Urinary bladder (tissue), 4 donors: ENCODE results near the gene KDM6A. TPM values are rescaled to one million over a fixed set of nuclear protein-coding genes. Genes with fewer than 3 reads are reported as not detected.

ENCODE experiments used
- DNase-seq: peaks from one replicate; pipeline ENCODE4 v3.0.0-alpha.2; 2015; ENCODE audit errors: extremely low spot score
- H3K27ac ChIP-seq: one replicate; pipeline ENCODE4 v1.5.1; 2013; ENCODE audit warnings: low read depth, mild to moderate bottlenecking, moderate library complexity
- H3K36me3 ChIP-seq: one replicate; pipeline ENCODE4 v1.6.1; 2013; ENCODE audit warnings: mild to moderate bottlenecking, moderate library complexity; ENCODE audit not compliant: insufficient read depth
- H3K4me1 ChIP-seq: one replicate; pipeline ENCODE4 v1.6.1; 2013; ENCODE audit warnings: mild to moderate bottlenecking, moderate library complexity; ENCODE audit not compliant: insufficient read depth
- H3K4me3 ChIP-seq: one replicate; pipeline ENCODE4 v1.5.1; 2013; ENCODE audit warnings: low read depth, low read length
- WGBS: extraction: QIAGEN DNeasy Blood & Tissue Kit; methylation state at CpG from one replicate; pipeline ENCODE4 v1.1.7; 2013; 5-methylcytosine and 5-hydroxymethylcytosine counted together
- polyA plus RNA-seq: library from polyadenylated mRNA; stranded (reverse); fragments of 200-250 nt; gene quantifications from one replicate; pipeline ENCODE4 v1.2.3, GENCODE V29; 2013
- total RNA-seq: library from RNA; depleted of rRNA; stranded (reverse); fragments of >200 nt; gene quantifications from one replicate; pipeline ENCODE4 v1.2.3, GENCODE V29; 2014
- donor health status: healthy with polysubstance abuse.
- donor health status: healthy.

The KDM6A gene
- total and polyA plus RNA-seq, 2 donors, result 9.9 to 119 TPM

DNA sequence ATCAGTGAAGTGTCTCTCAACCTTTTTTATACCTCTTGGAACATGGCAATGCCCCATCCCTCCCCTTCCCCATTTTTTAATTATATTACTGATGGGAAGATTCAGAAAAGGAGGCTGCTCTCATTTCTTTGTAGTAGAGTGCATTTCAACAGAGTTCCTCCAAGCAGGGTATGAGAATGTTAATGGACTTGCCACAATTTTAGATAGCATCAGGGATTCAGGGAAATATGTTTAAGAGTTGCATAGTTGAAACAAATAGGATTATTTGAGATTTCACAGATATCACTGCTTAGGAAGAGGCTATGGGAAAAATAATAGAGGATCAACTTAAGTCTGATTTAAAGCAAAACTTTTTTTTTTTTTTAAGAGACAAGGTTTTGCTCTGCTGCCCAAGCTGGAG lies 281.5 kb downstream of the KDM6A start:
- Histone ChIP-seq H3K36me3 (no peaks in the 10 kb centered on the region), H3K4me3 (no peak overlapping the region), H3K4me1 (no peaks in the 10 kb centered on the region), H3K27ac (no peak overlapping the region)
- DNase-seq, result no peak

GRCh38 chrX:45157647-45158046 lies 284.7 kb downstream of the KDM6A start:
- WGBS, result 95% methylated on average over 22 of the region's 22 CpGs
- no peaks in the 10 kb centered on the region for H3K4me1 ChIP-seq

More at GRCh38 chrX:45157647-45158046, 284.7 kb downstream of the KDM6A start:
- Histone ChIP-seq H3K36me3 (no peaks in the 10 kb centered on the region), H3K4me3 (no peak overlapping the region), H3K27ac (no peak overlapping the region)
- DNase-seq, result no peak

Other genes with a start within 250 kb of the KDM6A start
- not detected for gene DUSP21, start 29.2 kb upstream of the KDM6A start, total RNA-seq
- gene DUSP21, start 29.2 kb upstream of the KDM6A start, polyA plus RNA-seq, result not detected